Measurements from ENCODE around the gene POU2F2.
"Not testable (repeated sequence)": the region's sequence is repeated elsewhere in the genome, so short reads cannot be mapped to it uniquely, and the experiment has no call there.

POU2F2 gene

DNA sequence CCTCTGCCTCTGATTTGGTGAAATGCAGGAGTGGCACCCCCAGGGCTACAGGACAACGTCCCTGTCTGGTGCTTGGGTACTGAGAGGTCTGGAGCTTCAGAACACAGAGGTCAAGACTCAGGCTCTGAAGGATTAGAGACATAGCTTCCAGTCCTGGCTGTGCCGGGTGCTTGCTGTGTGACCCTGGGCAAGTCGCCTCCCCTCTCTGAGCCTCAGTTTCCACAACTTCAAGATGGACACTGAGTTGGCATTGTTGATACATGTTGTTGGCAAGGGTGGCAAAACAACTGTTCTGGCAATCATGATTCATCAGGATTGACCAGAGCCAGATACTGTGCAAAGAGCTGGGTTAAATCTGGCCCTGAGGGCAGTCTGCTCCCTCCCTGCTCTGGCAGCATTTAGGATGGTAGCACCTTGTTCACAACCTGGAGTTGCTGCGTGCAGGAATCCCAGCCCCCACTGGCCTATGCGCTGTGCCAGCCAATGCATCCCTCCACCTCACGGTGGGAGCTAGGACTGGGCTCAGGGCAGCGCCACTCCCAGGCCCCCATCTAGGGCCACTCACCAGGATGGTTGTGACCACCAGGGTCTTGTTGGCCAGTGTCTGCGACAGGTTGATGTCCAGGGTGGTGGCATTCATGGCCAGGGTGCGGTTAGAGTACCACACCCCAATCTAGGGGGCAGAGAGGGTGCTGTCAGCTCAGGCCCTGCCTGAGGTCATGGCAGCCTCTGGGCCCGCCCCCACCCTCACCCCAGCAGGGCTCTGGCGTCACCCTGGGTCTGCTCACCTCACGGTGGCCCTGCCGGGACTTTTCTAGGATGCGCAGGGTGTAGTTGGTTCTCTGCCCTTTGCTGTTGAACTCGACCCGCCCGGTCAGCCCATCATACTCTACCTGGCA is 79.0 kb downstream of the POU2F2 start:
- DNase-seq, result no peak
- in situ Hi-C loops (cut with HindIII; ENCODE audit: low pct_ligation_motif_present, low pct_unique_long_range_greater_than_20kb, low sequenced_read_pairs), result no loop called here

DNA sequence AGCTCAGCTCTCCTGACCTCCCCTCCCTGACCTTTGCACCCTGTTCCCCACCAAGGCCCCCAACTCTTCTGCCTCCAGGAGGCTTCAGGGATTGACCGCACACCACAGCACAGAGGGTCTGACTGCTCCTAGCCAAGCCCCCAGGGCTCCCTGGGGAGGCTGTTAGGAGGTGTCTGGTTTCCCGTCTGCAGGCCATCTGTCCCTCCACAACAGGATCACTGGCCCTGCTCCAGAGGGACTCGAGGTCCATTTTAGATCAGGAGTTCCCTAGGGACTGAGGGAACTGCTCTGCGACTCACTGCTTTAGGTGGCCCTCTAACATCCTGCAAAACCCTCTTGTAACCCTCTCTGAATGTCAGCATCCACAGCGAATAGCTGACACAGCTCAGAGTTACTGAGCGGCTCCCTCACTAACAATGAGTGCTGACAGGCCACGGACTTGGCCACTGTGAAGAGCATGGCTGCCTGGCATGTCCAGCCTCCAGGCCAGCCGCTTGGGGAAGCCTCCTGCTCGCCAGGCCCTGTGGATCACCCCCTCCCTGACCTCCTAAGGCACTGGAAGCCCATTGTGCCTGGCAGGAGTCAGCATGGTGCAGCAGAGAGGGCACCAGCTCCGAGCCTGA is 79.9 kb downstream of the POU2F2 start:
- DNase-seq, result no peak
- in situ Hi-C loops (cut with HindIII; ENCODE audit: low pct_ligation_motif_present, low pct_unique_long_range_greater_than_20kb, low sequenced_read_pairs), result no loop called here

DNA sequence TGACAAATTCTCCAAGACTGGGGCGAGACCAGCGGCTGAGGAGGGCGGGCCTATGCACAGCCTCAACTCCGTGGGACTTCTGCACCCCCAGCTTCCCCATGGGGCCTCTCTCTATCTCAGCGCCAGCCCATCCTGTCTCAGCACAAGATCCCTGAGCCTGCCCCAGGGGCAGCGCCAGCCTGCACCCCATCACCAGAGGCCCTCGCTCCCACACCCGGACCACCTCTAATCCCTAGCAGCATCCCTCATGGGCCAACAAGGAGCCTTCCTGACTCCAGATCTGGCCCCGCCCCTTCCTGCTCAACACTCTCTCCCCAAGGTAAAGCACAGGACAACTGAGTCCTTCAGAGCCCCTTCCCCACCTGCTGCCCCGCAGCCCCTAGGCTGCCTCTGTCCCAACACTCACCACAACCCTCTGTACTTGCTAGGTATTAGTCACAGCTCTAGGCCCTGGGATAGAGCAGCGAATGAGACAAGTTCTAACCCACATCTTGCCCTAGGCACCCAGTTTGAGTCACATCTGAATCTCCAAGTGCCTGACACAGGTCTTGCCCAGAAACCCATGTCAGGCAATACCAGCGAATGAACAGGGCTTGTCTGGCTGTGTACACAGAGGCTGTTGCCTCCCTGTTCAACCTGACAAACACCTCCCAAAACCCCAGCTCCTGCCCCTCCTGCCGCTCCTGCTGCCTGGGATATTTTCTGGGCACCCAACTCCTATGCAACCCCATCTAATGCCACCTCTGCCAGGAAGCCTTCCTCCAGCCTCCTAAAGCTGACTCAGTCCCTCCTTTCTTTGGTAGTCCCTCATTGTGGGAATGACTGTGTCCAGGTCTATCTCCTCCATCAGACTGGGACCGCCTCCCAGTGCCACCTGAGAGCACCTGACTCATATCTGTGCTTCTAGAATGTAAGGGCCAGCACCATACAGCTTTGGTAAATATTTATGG is 80.8 kb downstream of the POU2F2 start:
- in situ Hi-C loops (cut with HindIII; ENCODE audit: low pct_ligation_motif_present, low pct_unique_long_range_greater_than_20kb, low sequenced_read_pairs), result no loop called here
- no peak for DNase-seq

DNA sequence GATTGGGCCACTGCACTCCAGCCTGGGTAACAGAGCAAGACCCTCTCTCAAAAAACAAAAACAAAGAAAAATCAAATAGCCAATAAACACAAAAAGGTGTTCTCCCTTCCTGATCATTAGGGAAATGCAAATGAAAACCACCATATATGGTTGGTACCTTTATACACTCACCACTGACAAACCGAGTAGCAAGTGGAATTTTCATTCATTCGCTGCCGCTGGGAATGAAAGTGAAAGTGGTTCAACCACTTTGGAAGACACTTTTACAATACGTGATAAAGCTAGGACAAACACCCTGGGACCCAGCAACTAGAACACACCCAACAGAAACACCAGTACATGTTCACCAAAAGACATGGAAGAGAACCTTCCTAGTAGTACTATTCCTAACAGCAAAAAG is 83.3 kb downstream of the POU2F2 start:
- in situ Hi-C loops (cut with HindIII; ENCODE audit: low pct_ligation_motif_present, low pct_unique_long_range_greater_than_20kb, low sequenced_read_pairs), result no loop called here
- DNase-seq, result peak; percentile 16

DNA sequence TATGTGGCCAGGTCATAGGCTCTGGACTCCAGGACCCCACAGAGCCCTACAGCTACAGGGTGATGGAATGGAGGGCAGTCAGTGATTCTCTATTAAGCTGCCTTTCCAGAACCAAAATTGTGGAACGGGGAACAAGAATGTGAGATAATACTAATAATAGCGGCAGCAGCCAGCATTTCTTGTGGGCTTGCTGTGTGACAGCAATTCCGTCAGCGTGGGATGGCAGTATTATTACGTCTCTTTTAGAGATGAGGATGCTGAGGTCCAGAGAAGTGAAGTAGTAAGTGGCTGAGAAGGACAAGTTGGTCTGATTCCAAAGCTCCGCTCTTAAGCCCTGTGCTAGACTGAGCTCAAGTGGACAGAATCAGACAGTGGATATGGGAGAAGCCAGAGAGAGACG is 86.7 kb downstream of the POU2F2 start:
- in situ Hi-C loops (cut with HindIII; ENCODE audit: low pct_ligation_motif_present, low pct_unique_long_range_greater_than_20kb, low sequenced_read_pairs), result no loop called here
- no peak for DNase-seq

GRCh38 chr19:42042455-42043170 is 89.6 kb downstream of the POU2F2 start:
- in situ Hi-C loops (cut with HindIII; ENCODE audit: low pct_ligation_motif_present, low pct_unique_long_range_greater_than_20kb, low sequenced_read_pairs), result no loop called here
- no peak for DNase-seq

DNA sequence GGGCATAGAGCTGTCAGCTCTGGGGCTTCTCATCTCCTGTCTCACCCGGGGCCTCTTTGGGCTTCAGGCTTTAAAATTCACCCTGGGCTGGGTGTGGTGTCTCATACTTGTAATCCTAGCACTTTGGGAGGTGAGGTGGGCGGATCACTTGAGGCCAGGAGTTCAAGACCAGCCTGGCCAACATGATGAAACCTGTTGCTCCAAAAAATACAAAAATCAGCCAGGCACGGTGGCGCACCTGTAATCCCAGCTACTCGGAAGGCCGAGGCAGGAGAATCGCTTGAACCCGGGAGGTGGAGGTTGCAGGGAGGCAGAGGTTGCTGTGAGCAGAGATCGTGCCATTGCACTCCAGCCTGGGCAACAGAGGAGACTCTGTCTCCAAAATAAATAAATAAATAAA is 91.8 kb downstream of the POU2F2 start:
- DNase-seq; in situ Hi-C loops (cut with HindIII; ENCODE audit: low pct_ligation_motif_present, low pct_unique_long_range_greater_than_20kb, low sequenced_read_pairs): not testable (repeated sequence)

DNA sequence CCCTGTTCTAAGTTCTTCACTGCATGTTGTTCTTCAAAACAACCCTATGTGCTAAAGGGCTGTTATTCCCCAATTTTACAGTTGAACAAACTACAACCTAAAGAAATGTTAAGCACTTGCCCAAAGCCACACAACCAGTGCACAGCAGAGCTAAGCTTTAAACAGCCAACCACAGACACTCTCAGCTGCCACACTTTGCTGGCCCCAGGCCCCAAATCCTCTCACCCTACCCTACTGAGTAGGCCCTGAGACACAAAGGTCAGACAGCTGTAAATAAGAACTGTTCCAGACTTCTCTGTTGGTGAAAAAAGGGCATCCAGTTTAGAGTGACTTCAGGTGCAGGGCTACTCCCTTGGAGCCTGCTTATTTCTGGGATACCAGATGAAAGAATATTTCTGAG is 92.2 kb downstream of the POU2F2 start:
- in situ Hi-C loops (cut with HindIII; ENCODE audit: low pct_ligation_motif_present, low pct_unique_long_range_greater_than_20kb, low sequenced_read_pairs), result no loop called here
- no peak for DNase-seq

- DNase-seq, result no peak
Observed at GRCh38 chr19:42038666-42039065, 93.6 kb downstream of the POU2F2 start.

GRCh38 chr19:42037649-42038048 is 94.6 kb downstream of the POU2F2 start:
- DNase-seq, result no peak
- in situ Hi-C loops (cut with HindIII; ENCODE audit: low pct_ligation_motif_present, low pct_unique_long_range_greater_than_20kb, low sequenced_read_pairs), result no loop called here

More at GRCh38 chr19:42038666-42039065, 93.6 kb downstream of the POU2F2 start:
- in situ Hi-C loops (cut with HindIII; ENCODE audit: low pct_ligation_motif_present, low pct_unique_long_range_greater_than_20kb, low sequenced_read_pairs), result no loop called here
